GM19238 (cell line): ENCODE measurements around the gene MYH7.

Experiments used
- DNase-seq: peaks from one replicate; pipeline ENCODE4 v3.0.0; 2011; ENCODE audit warnings: low spot score; ENCODE audit not compliant: insufficient read length

MYH7 gene

GRCh38 chr14:23373041-23373440 lies 62.4 kb downstream of the MYH7 start:
- no peak for DNase-seq

- DNase-seq = no peak
Measured at GRCh38 chr14:23372509-23372908, 63.0 kb downstream of the MYH7 start, which contains the start of gene IL25. Gene IL25, plus strand, starts transcription at chr14:23372809.

GRCh38 chr14:23371865-23372264 lies 63.6 kb downstream of the MYH7 start:
- no peak for DNase-seq

DNA sequence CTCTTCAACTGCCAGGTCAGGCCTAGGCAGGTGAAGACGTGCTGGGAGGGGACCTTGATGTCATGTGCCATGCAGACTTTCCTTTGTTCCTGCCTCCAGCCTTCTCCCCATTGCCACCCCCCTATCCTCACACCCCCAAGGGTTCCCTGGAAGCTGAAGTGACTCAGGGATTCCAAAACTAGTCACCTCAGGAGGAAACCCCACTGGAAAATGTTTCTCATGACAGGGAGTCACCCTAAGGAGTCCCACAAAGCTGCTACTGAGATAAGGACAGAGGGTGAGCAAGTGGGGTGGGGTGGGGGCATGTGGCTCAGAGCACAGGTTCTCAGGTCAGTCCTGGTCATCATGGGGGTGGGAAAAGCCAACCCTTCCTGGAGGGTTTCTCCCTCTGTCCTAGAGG lies 65.2 kb downstream of the MYH7 start:
- no peak for DNase-seq

GRCh38 chr14:23366426-23366921 lies 69.0 kb downstream of the MYH7 start:
- DNase-seq = no peak

DNA sequence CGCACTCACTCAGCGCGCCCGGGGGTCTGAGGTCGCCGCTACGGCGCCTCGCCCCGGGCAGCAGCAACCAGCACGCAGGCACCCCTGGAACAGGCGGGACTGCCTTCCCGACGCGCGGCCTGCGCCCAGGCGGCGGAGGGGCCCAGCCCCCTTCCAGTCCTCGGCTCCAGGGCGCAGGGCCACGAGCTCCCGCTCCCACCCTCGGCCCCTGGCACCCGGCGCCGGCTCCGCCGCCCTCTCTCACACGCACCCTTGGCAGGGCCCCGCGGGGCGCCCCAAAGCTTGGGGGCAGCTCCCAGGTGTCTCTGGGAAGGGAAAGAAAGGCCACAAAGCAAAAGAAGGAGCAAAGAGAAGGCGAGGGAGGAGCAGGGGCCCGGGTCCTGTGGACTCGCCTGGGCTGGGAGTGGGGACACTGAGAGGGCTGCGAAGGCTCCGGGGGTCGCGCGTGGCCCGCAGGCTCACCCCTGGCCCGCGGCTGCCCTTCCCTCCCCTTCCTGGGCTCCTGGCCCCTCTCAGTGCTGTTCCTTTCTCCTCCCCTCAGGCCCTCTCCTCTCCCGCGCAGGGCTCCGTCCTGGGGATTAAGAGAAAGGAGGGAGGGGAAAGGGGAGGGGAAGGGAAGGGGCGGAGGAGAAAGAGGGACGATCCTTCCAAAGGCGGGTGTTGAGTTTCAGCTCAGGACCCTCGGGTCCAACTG lies 69.6 kb downstream of the MYH7 start:
- no peak for DNase-seq

GRCh38 chr14:23365036-23365731 lies 70.3 kb downstream of the MYH7 start, which contains the start of gene EFS:
Gene EFS, minus strand, starts transcription at chr14:23365172. Its CDS starts 147 bp downstream, at chr14:23365025.
- no peak for DNase-seq

- no peak for DNase-seq
Measured at GRCh38 chr14:23364164-23365035, 71.1 kb downstream of the MYH7 start.
